IPS-11a (cell line): ENCODE results near the gene RASL11B.

Experiments used
- H3K4me3 ChIP-seq: one replicate; pipeline ENCODE4 v1.5.1; 2013; ENCODE audit warnings: low read depth, low read length, control low read depth

Gene RASL11B

DNA sequence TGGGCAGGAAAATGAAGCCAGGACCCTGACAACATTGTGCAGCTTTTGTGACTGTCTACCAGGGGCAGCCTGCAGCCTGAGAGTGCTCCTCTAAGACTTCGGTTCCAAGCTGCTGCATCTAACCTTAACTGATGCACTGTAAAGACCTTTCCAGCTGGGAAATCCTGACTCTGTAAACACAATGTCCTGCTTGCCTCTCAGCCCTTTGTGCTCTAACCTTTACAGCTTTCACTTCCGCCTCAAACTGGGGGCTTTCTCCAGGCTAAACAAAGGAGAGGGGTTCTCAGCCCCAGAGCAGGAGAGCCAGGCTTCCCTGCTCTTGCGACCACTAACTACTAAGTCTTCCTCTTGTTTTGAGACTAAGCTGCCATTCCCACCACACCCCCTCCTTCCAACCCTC lies 19.3 kb upstream of the RASL11B start:
- H3K4me3 ChIP-seq: no peak overlapping the region

DNA sequence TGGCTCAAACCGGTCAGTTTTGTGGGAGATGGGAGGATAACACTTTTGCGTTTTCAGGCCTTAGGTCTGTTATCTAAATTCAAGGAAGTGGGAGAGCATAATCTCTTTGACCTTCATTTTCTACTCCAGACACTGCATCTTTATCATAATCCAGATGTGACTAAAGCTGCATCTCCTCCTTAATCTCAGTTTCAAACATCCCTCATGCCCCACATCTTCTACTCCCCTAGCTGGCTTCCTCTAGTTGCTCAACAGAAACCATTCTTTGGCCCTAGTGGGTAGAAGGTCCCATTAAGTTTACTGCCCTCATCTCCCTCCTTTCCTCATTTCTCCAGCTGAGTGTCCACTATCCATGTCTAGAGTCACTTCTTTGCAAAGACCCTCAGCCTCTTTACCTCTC lies 18.8 kb upstream of the RASL11B start:
- H3K4me3 ChIP-seq: no peak overlapping the region

DNA sequence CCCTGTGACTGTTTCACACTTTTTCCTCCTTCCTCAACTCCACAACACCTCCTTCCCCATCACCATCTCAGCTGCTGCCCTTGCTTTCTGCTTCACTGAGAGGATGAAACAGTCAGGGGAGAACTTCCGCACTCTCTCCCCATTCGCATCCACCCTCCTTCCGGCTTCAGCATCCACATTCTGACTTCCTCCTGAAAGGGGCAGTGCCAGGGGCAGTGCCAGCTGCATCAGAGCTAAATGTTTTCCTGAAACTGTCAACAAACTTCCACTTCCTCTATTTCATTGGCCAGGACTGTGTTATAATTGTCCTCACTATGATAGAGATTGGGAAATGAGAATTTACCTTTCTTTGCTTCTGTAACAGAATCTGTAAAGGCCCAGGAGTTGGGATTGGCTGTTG lies 18.2 kb upstream of the RASL11B start:
- no peak overlapping the region for H3K4me3 ChIP-seq

DNA sequence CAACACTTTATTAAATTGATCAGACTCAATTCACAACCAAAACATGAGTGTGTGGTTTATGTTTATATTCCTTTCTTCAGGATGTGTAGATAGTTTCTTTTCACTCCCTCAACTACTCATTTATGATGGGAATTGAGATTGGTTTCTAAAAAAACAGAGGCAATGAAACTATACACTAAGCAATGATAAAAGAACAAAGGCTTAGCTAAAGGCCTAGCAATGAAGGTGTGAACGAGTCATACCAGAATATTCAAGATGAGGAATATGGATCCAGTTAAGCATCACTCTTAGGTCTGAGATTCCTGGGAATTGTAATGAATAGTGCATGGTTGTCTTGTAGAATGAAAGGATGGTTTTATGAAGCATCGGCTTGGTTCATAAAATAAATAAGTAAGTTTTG lies 17.5 kb upstream of the RASL11B start:
- H3K4me3 ChIP-seq: no peak overlapping the region

DNA sequence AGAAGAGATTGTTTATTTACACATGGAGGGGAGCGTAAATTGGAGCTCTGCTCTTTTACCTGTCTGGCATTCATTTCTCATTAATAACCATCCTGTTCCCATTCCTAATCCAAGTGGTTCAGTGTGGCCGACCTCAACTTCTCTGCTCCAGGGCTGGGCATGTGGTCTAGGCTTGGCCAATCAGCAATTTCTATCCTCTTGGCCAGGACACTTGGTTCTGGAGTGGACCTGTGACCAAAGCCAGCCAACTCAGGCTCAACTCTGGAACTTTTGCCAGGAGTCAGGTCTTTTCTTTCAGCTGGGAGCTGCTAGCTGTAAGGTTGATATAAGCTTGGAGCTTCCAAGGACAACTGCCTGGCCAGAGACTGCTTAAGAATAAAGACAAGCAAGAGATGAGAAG lies 15.6 kb upstream of the RASL11B start:
- no peak overlapping the region for H3K4me3 ChIP-seq

DNA sequence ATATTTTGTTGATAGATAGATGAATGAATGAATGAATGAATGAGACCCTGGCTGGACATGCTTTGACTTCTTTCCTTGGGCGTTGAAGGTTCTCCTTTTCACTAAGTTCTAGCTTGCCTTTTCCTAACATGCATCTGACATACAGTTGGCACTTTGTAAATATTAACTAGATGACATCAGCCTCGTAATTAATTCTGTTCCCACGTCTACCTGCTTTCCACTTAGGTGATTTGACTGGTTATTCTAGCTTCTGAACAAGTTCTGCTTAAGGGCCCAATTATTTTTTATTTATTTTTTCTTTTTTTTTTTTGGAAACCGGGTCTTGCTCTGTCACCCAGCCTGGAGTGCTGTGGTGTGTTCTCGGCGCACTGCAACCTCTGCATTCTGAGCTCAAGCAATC lies 13.9 kb upstream of the RASL11B start:
- no peak overlapping the region for H3K4me3 ChIP-seq

DNA sequence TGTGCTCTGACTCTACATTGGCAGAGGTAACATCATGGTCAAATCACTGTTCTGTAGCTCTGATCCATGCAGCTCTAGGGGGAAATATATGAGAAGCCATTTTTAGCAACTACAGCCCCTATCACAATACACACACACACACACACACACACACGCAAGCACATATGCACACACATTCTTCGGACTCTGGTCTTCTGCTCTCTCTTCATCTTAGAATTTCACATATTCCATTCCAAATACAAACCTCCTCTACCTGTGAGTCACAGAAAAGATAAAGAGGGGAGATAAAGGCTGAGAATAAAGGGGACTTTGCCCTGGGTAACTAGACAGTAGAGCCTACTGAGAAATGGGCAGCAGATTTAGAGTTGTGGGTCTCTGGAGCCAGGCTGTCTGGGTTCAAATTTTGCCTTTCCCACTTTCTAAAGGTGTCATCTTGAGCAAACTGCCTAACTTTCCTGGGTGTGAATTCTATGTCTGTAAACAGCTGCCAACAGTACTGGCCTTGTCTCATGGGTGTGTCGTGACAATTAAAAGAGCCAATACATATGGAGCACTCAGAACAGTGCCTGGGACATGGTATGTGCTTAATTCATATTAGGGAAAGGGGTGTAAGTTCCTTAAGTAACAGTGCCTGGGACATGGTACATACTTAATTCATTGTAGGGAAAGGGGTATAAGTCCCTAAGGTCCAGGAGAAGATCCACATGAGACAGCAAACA lies 11.6 kb upstream of the RASL11B start:
- H3K4me3 ChIP-seq: no peak overlapping the region

DNA sequence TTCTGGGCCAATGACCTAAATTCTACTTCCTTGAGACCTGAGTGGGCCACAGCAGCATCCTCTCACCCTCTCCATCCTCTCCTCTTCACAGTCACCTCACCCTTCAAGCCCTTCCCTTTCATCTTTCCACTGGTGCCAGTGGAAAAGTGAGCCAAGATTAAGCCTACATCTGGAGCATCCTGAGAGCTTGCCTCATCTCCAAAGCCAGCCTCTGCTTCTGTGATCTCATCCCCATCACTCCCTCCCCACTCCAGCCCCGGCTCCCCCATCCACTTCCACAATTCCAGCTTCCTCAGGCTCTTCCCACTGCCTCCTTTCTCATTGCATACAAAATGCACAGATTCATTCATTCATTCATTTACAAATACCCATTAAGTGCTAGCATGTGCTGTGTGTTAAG lies 10.1 kb upstream of the RASL11B start:
- no peak overlapping the region for H3K4me3 ChIP-seq

DNA sequence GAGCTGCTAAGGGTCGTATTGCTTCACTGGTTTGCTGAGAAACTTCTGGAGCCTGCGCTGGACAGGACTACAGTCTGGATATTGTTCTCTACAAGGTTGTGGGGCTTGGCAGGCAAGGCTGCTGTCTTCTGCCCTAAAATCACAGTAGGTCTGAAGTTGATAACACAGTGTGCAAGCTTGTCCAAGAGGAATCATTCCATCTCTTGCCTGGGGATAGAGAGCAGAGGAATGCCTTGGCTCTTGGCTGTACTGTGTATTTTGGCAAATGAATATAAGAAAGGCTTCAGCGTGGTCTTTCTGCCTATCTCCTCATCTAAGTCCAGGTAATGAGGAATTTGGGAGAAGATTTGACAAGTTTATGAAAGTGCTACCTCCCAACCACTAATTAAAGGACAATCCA lies 9.4 kb upstream of the RASL11B start:
- H3K4me3 ChIP-seq: no peak overlapping the region

DNA sequence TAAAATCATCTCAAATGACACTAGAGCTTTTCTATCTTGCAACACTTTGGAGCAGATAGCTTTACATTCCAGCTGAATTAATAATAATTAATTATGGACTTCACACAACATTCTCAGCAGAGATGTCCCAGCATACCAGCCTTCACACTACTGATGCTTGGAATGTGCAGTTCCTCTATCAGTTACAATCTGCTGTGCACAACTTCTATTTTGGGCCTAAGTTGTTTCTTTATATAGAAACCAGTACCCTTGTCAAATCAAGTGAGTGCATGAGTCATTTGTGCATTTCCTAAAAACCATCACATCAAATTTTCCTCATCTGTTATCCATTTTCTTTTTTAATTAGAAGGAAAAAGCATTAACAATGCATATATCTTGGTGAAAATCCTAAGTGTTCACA lies 8.8 kb upstream of the RASL11B start:
- H3K4me3 ChIP-seq: no peak overlapping the region

DNA sequence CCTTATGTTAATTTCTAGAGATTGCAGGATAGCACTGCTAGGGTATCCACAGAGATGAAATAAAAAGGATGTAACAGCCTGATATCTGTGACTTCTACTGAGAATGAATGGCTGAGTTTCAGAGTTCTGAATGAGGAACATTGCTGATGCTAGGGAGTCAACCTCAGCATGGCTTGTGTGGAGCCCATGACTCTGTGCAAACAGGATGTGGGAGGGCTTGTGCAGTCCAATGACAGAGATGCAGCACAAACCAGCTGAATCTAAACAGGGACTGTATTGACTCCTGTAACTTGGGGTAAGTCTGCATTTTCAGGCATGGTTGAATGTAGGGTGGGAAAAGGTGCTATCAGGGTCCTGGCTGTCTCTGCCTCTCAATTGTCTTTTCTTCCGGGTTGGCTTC lies 5.3 kb upstream of the RASL11B start:
- H3K4me3 ChIP-seq: no peak overlapping the region

DNA sequence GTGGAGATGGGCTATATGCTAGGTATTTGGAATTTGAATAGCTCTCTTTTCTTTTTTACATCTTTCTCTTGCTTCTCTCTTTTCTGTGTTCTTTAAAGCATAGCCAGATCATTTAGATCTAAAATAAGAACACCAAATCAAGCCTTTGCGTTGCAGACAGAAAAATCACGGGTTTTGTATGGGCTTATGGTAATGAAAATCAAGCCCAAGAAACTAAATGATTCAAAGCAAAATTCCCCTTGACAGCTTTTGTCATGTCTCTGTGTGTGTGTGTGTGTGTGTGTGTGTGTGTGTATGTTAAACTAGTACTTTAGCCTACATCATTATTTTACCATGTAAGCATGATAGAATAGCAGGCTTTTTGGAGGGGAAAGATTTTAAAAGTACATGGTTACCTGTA lies 1.8 kb upstream of the RASL11B start:
- no peak overlapping the region for H3K4me3 ChIP-seq

DNA sequence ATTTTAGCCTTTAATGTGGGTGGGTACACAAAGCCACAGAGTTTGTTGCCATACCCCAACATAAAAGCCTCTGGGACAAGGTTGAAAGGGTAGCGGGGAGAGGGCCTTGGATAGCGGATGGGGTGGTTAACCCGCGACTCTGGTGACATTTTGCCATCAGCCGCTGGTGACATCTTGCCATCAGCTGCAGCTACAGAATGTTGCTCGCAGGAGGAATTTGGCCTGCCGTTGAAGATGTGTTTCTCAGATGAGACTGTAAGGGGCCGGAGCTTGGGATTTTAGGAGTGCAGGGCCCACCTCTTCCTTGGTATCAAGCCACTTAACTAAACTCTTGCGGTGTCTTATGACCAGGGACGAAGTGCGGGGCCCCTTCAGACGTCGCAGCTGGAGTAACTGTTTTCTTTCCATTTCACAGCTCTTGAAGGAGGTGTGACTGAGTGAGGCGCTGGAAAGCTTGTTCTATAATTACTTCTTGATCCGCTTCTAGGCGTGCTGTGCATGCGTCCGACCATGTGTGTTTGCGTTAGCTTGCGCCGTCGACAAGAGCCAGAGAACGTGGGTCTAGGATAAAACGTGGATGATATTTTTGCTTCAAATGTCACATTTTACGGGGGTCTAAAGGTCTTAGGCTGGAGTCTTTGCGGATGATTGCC lies 820 bp upstream of the RASL11B start:
- H3K4me3 ChIP-seq: peak overlapping the region; percentile 90

DNA sequence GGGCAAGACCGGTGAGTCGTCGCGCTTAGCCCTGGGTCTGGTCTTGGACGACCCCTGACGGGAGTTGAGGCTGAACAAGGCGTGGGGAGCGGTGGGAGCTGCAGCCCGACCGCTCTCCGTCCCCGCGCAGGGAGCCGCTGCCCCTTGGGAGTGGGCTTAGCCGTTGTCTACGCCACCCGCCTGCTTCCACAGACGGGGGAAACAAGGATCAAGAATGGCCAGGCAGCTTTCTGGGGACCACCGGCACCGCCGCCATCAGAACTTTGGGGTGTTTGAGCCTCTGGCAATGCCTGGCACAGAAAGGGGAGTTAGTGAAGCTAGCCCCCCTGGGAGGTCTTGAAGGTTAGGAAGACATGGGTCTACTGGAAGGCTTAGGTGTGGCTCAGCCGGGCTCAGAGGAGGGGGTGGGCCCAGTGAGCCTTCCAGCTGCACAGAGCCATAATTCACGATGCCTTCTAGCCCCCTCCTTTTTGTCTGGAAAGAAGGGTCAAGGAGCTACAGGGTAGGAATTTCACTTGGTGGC lies 583 bp downstream of the RASL11B start:
- peak overlapping the region; percentile 90 for H3K4me3 ChIP-seq

DNA sequence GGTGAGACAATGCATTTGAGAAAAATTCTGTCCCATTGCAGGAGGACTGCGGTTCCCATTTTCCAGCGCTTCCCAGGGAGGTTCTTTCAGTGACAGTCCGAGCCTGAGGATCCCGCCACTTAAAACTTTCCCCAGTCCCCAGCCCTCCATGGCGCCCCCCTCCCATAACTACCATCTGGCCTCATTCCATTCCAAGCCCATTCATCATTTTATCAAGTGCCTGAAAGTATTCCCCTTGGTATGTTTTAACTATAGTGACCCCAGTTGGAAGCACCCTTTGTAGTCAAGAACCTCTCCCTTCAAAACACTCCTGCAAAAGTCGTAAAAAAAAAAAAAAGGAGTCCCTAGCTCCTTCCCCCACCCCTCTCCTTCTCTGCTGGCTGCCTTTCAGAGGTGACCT lies 1.2 kb downstream of the RASL11B start:
- peak overlapping the region; percentile 90 for H3K4me3 ChIP-seq

DNA sequence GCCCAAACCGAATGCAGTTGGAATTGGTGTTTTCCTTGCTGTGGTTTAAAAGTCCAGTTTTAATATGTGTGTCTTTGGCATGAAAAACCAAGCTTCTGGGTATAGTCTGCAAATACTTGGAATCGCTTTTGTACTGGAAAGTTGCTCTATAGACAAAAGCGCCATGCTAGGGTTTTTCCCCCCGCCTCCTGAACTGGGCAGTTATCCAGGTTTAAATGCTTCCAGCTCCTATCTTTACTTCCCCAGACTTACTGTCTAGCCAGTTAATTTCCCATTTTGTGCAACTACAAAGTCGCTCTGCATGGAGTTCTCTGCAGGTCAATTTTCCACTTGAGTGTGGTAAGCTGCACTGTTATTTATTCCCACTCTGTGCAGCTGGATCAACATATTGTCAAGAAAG lies 2.7 kb downstream of the RASL11B start:
- H3K4me3 ChIP-seq: no peak overlapping the region

DNA sequence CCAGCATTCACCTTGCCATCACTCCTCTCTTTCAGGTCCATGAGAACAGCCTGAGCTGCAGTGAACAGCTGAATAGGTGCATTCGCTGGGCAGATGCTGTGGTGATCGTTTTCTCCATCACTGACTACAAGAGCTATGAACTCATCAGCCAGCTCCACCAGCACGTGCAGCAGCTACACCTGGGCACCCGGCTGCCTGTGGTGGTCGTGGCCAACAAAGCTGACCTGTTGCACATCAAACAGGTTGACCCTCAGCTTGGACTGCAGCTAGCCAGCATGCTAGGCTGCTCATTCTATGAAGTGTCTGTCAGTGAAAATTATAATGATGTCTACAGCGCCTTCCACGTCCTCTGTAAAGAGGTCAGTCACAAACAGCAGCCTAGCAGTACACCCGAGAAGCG lies 3.2 kb downstream of the RASL11B start:
- H3K4me3 ChIP-seq: no peak overlapping the region

DNA sequence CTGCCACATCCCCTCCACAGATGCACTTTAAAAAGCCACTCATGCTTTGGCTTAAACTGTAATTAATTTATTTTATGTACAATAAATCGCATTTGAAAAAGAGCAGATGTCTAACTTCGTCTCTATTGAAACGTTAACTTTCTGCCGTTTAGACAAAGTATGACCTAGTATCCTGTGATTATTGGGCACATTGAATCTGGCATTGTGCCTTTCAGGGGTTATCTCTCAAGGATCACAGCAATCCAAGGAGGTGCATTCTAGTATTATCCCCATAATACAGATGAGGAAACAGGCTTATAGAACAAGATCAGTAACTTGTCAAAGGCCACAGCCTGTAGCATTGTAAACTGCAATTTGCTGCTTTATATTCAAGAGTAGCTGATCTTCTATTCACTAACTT lies 4.6 kb downstream of the RASL11B start:
- no peak overlapping the region for H3K4me3 ChIP-seq

DNA sequence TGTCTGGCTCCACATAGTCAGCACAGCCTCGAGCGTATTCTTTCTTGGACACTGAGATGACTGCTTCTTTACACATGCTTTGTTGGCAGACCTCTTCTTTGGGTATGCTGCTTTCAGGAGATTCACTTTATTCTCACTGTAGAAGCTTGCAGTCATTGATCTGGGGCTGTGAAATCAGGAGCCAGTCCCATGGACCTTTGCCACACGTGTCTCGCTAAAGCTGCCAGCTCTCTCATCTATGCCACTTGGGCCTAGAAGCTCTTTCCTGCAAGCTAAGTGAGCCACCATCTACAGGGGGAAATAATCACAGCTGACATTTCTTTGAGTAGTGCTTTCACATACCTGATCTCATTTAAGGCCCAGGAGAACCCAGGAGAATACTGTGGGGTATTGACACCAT lies 5.0 kb downstream of the RASL11B start:
- no peak overlapping the region for H3K4me3 ChIP-seq

DNA sequence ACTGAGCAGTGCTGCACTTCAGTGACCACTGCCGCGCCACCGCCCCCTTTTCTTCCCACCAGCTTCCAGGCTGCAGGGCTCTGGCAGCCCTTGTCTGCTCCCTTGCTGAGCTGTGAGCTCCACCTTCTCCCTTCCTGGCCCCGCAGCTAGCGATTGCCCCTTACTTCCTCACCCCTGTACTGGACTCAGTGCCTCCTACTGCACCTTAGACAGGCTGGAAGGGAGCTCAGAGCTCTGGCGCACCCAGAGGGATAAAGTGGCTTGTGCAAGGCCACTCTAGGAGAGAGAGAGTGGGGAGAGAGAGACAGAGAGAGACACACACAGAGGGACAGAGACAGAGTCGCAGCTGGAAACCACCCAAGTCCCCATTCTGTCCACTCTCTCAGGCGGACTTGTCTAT lies 6.0 kb downstream of the RASL11B start:
- H3K4me3 ChIP-seq: no peak overlapping the region

DNA sequence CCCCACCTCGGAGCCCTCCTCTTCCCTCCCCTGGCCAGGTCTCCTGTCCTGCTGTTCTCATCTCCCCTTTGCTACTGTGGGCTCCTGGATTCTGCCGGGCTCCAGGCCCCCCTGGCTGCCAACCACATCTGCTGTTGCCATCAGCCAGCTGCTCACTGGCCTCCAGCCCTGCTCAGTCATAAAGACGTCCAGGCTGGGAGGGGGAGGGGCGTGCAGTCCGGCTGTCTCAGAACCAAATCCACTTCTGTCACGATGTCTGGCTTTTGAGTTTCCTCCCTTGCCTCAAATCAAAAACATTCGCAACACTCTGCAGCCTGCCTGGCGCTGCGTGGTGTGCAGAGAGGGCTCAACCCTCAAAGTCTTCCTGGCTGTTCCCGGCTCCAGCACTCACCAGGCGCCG lies 7.1 kb downstream of the RASL11B start:
- H3K4me3 ChIP-seq: no peak overlapping the region

DNA sequence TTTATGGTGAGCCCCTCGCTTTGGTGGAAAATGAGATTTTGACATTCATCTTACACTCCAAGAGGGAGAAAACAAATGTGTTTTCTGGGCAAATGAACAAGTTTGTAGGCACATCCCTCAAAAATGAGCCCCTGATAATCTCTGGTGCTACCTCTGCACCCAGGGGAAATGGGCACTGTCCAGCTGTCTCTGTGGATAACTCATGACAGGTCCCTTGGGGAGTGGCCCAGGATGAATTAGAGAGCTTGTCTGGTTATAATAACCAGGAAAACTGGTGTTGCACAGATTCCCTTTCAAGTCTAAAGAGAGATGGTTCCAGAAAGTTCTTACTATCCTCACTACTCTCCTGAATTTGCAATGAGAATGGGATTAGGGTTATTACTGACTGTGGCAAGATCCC lies 7.5 kb downstream of the RASL11B start:
- H3K4me3 ChIP-seq: no peak overlapping the region

DNA sequence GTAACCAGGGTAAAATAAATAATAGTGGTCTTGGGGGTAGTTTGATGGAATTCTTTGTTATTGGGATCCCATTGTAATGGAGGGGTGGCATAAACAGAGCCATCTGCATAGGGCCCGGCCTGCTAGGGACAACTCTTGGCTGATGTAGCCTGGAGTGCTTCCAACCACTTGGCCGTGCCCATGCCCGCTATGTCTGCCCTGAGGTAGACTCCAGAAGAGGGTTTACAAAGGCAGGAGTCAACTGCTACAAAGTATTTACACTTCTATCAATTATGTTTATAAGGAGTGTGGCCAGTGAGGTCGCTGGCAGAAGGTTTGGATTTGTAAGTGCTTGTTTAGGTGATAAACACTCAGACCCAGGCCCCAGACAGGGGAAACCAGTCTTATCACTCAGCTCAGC lies 8.1 kb downstream of the RASL11B start:
- no peak overlapping the region for H3K4me3 ChIP-seq
